ENCODE data around the gene IGFLR1. TPM values are rescaled to one million over a fixed set of nuclear protein-coding genes. Genes with fewer than 3 reads are reported as not detected.

The IGFLR1 gene
- total RNA-seq, 2 experiments from 2014 or later = 63.0 to 63.4 TPM

Other genes starting within 250 kb of the IGFLR1 start
- gene DMKN, start 228.8 kb downstream of the IGFLR1 start, total RNA-seq = 1 to 10 TPM; 2.5 to 3.5 TPM
- gene SBSN, start 214.1 kb downstream of the IGFLR1 start, total RNA-seq = not detected
- not detected for gene GAPDHS, start 209.0 kb downstream of the IGFLR1 start, total RNA-seq
- 10 to 100 TPM; 37.2 to 38.2 TPM for gene TMEM147, start 196.8 kb downstream of the IGFLR1 start, total RNA-seq
- not detected for gene ATP4A, start 178.8 kb downstream of the IGFLR1 start, total RNA-seq
- gene PMIS2, start 156.3 kb downstream of the IGFLR1 start, total RNA-seq = not detected
- 10 to 100 TPM; 50.5 to 51.7 TPM for gene HAUS5, start 129.7 kb downstream of the IGFLR1 start, total RNA-seq
- gene RBM42, start 113.4 kb downstream of the IGFLR1 start, total RNA-seq = 10 to 100 TPM; 87.4 to 92.2 TPM
- 1 to 10 TPM; 1.6 to 1.9 TPM for gene ETV2, start 100.7 kb downstream of the IGFLR1 start, total RNA-seq
- 100 to 1,000 TPM; 407 to 412 TPM for gene COX6B1, start 94.1 kb downstream of the IGFLR1 start, total RNA-seq
- gene UPK1A, start 75.9 kb downstream of the IGFLR1 start, total RNA-seq = 1 to 10 TPM in 1 of 2 experiments, under 1 TPM in 1; 0.88 to 1.7 TPM
- gene ZBTB32, start 37.9 kb downstream of the IGFLR1 start, total RNA-seq = 10 to 100 TPM; 24.5 to 33.6 TPM
- 10 to 100 TPM; 74.6 to 75.9 TPM for gene KMT2B, start 24.4 kb downstream of the IGFLR1 start, total RNA-seq
- 10 to 100 TPM; 31.9 to 33.1 TPM for gene U2AF1L4, start 3.0 kb upstream of the IGFLR1 start, total RNA-seq
- 10 to 100 TPM; 35.7 to 36.3 TPM for gene PSENEN, start 3.2 kb upstream of the IGFLR1 start, total RNA-seq
- 10 to 100 TPM; 18.3 to 22.4 TPM for gene LIN37, start 6.1 kb upstream of the IGFLR1 start, total RNA-seq
- under 1 TPM in 1 of 2 experiments, not detected in 1; 0.36 TPM for gene HSPB6, start 14.6 kb upstream of the IGFLR1 start, total RNA-seq
- 10 to 100 TPM; 53.0 to 59.9 TPM for gene PROSER3, start 15.7 kb upstream of the IGFLR1 start, total RNA-seq
- gene ARHGAP33, start 33.1 kb upstream of the IGFLR1 start, total RNA-seq = 10 to 100 TPM; 64.4 to 76.5 TPM
- gene PRODH2, start 70.4 kb upstream of the IGFLR1 start, total RNA-seq = not detected
- gene NPHS1, start 110.1 kb upstream of the IGFLR1 start, total RNA-seq = under 1 TPM in 1 of 2 experiments, not detected in 1; 0.40 TPM
- gene KIRREL2, start 114.5 kb upstream of the IGFLR1 start, total RNA-seq = 1 to 10 TPM; 2.9 to 3.0 TPM
- gene APLP1, start 126.1 kb upstream of the IGFLR1 start, total RNA-seq = 1 to 10 TPM; 1.2 to 1.4 TPM
- gene NFKBID, start 158.1 kb upstream of the IGFLR1 start, total RNA-seq = 10 to 100 TPM; 40.7 to 48.7 TPM
- gene HCST, start 160.1 kb upstream of the IGFLR1 start, total RNA-seq = 100 to 1,000 TPM; 186 to 190 TPM
- gene TYROBP, start 165.8 kb upstream of the IGFLR1 start, total RNA-seq = 10 to 100 TPM; 10.6 to 11.2 TPM
- gene LRFN3, start 193.9 kb upstream of the IGFLR1 start, total RNA-seq = 10 to 100 TPM; 10.7 to 12.4 TPM

All from activated naive CD8-positive, alpha-beta T cell treated with anti-CD3 and anti-CD28 coated beads, Interleukin-2, amount 10 ng/mL, durations not matched to agents 7 days and 5 days (primary cell).